CD14-positive monocyte (primary cell): Measurements from ENCODE around the gene ACP7. TPM values are rescaled to one million over a fixed set of nuclear protein-coding genes. Genes with fewer than 3 reads are reported as not detected.

ENCODE experiments used
- DNase-seq, 3 donors: peaks; one replicate each; pipeline ENCODE4 v3.0.0-alpha.2; 2011 to 2022
- H2AFZ ChIP-seq: 2 replicates; pipeline ENCODE4 v1.6.0; 2012; ENCODE audit warnings: mild to moderate bottlenecking, low read depth, low read length, inconsistent platforms; ENCODE audit not compliant: insufficient read depth, poor library complexity, severe bottlenecking
- H3K27ac ChIP-seq, 2 donors: 1 replicate in 1 of 2; 2 replicates in 1 of 2; pipeline ENCODE4 v1.5.1; 2012 to 2013; ENCODE audit warnings: low read length in 2 of 2, control low read depth in 1 of 2, inconsistent platforms in 1 of 2, low read depth in 1 of 2, mild to moderate bottlenecking in 1 of 2
- H3K27me3 ChIP-seq, 2 donors: one replicate each; pipeline versions ENCODE4 v1.6.0 to v1.6.1; 2011 to 2013; ENCODE audit warnings: low read length in 2 of 2; ENCODE audit not compliant: control insufficient read depth in 2 of 2, insufficient read depth in 2 of 2
- H3K36me3 ChIP-seq, 2 donors: replicated peaks in 1 of 2; 1 replicate in 1 of 2; 2 replicates in 1 of 2; pipeline versions ENCODE4 v1.5.1 to v1.6.1; 2012 to 2013; ENCODE audit warnings: low read length in 2 of 2, control low read depth in 1 of 2, inconsistent platforms in 1 of 2, mild to moderate bottlenecking in 1 of 2; ENCODE audit not compliant: insufficient read depth in 2 of 2, control insufficient read depth in 1 of 2
- H3K4me1 ChIP-seq, 2 donors: 1 replicate in 1 of 2; 2 replicates in 1 of 2; pipeline versions ENCODE4 v1.5.1 to v1.6.1; 2012 to 2013; ENCODE audit warnings: low read length in 2 of 2, control low read depth in 1 of 2, inconsistent platforms in 1 of 2, mild to moderate bottlenecking in 1 of 2, moderate library complexity in 1 of 2; ENCODE audit not compliant: insufficient read depth in 2 of 2, control insufficient read depth in 1 of 2
- H3K4me2 ChIP-seq: replicated peaks from 2 replicates; pipeline ENCODE3; 2012; ENCODE audit warnings: low read length, moderate library complexity, mild to moderate bottlenecking; ENCODE audit not compliant: poor library complexity, severe bottlenecking; ENCODE audit errors: extremely low read depth
- H3K4me3 ChIP-seq, 3 experiments: fragments of 200-600 bp in 1 of 3; sonication (generic) in 1 of 3; replicated peaks in 1 of 3; 1 replicate in 2 of 3; 2 replicates in 1 of 3; pipeline ENCODE4 v1.5.1; 2011 to 2013; ENCODE audit warnings: low read length in 3 of 3, mild to moderate bottlenecking in 3 of 3, control low read depth in 2 of 3, low read depth in 2 of 3, inconsistent platforms in 1 of 3, moderate library complexity in 1 of 3
- H3K79me2 ChIP-seq: 2 replicates; pipeline ENCODE4 v1.6.0; 2012; ENCODE audit warnings: mild to moderate bottlenecking, control low read depth, inconsistent platforms, low read length, moderate library complexity; ENCODE audit not compliant: insufficient read depth
- H3K9ac ChIP-seq: 2 replicates; pipeline ENCODE4 v1.6.0; 2017; ENCODE audit warnings: low read length, mild to moderate bottlenecking; ENCODE audit not compliant: insufficient read depth, poor library complexity, severe bottlenecking
- H3K9me3 ChIP-seq, 2 donors: replicated peaks in 1 of 2; 1 replicate in 1 of 2; 2 replicates in 1 of 2; pipeline versions ENCODE4 v1.5.1 to v1.6.1; 2012 to 2013; ENCODE audit warnings: low read length in 2 of 2, control low read depth in 1 of 2; ENCODE audit not compliant: control insufficient read depth in 1 of 2, insufficient read depth in 1 of 2
- H4K20me1 ChIP-seq: 2 replicates; pipeline ENCODE4 v1.6.0; 2012; ENCODE audit warnings: mild to moderate bottlenecking, low read length, control low read depth, moderate library complexity; ENCODE audit not compliant: insufficient read depth
- H3K27ac Mint-ChIP-seq, 7 donors: one replicate each; pipeline ENCODE4 v1.8.0; 2020; ENCODE audit warnings: mild to moderate bottlenecking in 7 of 7, mixed read lengths in 7 of 7, moderate library complexity in 6 of 7, inconsistent platforms in 2 of 7
- H3K27me3 Mint-ChIP-seq, 3 donors: one replicate each; pipeline ENCODE4 v1.8.0; 2021 to 2022; ENCODE audit warnings: low read depth in 3 of 3, mild to moderate bottlenecking in 3 of 3, mixed read lengths in 3 of 3, moderate library complexity in 3 of 3, inconsistent platforms in 1 of 3
- H3K36me3 Mint-ChIP-seq, 2 donors: one replicate each; pipeline ENCODE4 v1.8.0; 2020; ENCODE audit warnings: mixed read lengths in 2 of 2, inconsistent platforms in 1 of 2, mild to moderate bottlenecking in 1 of 2
- H3K4me1 Mint-ChIP-seq: one replicate; pipeline ENCODE4 v1.8.0; 2020; ENCODE audit warnings: mild to moderate bottlenecking, mixed read lengths
- H3K4me3 Mint-ChIP-seq, 2 donors: one replicate each; pipeline ENCODE4 v1.8.0; 2020; ENCODE audit warnings: mild to moderate bottlenecking in 2 of 2, mixed read lengths in 2 of 2, moderate library complexity in 1 of 2
- H3K9me3 Mint-ChIP-seq, 7 donors: one replicate each; pipeline ENCODE4 v1.8.0; 2020 to 2022; ENCODE audit warnings: mixed read lengths in 7 of 7, mild to moderate bottlenecking in 6 of 7, moderate library complexity in 6 of 7, inconsistent platforms in 2 of 7
- CTCF ChIP-seq: fragments of 200-600 bp; IDR thresholded peaks from one replicate; pipeline ENCODE4 v1.8.0; 2022; ENCODE audit warnings: antibody characterized with exemption, mild to moderate bottlenecking
- WGBS: methylation state at CpG from one replicate; pipeline ENCODE4 v1.1.5; 2013; ENCODE audit warnings: missing lambda C conversion rate; ENCODE audit not compliant: insufficient coverage; 5-methylcytosine and 5-hydroxymethylcytosine counted together
- intact Hi-C, 2 donors: fragments of 100-400 bp; cut with micrococcal nuclease; formaldehyde crosslinking; loops; one replicate each; pipeline versions ENCODE4 v1.15.0 to v1.15.1; 2023
- polyA plus RNA-seq, 3 donors: library from polyadenylated mRNA; depleted of rRNA in 1 of 3; unstranded in 2 of 3; stranded (reverse) in 1 of 3; fragments of 300-500 nt in 2 of 3; fragments of >200 nt in 1 of 3; fragmentation: Illumina TruSeq in 2 of 3; gene quantifications; 1 replicate in 2 of 3; 2 replicates in 1 of 3; pipeline ENCODE4 v1.2.3, GENCODE V29; 2012 to 2021

Gene ACP7
- polyA plus RNA-seq, 3 donors, result not detected

- Histone ChIP-seq H3K4me2 (no peak overlapping the region), H3K27me3 (peaks cover 14 to 25% of the 10 kb centered on the region in 2 donors)
- intact Hi-C loops, result no loop called here
These were observed 5.5 kb upstream of the ACP7 start for GRCh38 chr19:39078436-39079200.

GRCh38 chr19:39080431-39080830, 3.7 kb upstream of the ACP7 start:
- no peak overlapping the region for H3K27ac Mint-ChIP-seq
- Histone ChIP-seq H2AFZ (no peak overlapping the region), H3K9ac (no peak overlapping the region), H3K27ac (no peak overlapping the region), H3K79me2 (no peaks in the 10 kb centered on the region), H3K9me3 (peaks cover 0 to 7% of the 10 kb centered on the region in 2 donors), H3K36me3 (no peaks in the 10 kb centered on the region), H3K4me3 (no peak overlapping the region), H3K4me2 (no peak overlapping the region), H3K4me1 (no peaks in the 10 kb centered on the region), H4K20me1 (no peaks in the 10 kb centered on the region), H3K27me3 (peaks cover 27 to 42% of the 10 kb centered on the region in 2 donors)
- no peak for TF ChIP-seq CTCF
- no peak for DNase-seq
- peaks cover 42 to 50% (median 48%) of the 10 kb centered on the region in 3 donors for H3K27me3 Mint-ChIP-seq
- no peaks in the 10 kb centered on the region for H3K36me3 Mint-ChIP-seq
- no peak overlapping the region for H3K4me3 Mint-ChIP-seq
- H3K9me3 Mint-ChIP-seq, result peaks cover 0 to 5% (median 2%) of the 10 kb centered on the region in 7 donors
- no CpG with 5 or more reads among the region's 3 CpGs for WGBS
- intact Hi-C loops, result no loop called here
- H3K4me1 Mint-ChIP-seq, result peaks cover 6% of the 10 kb centered on the region

More at GRCh38 chr19:39078436-39079200, 5.5 kb upstream of the ACP7 start:
- Histone ChIP-seq H3K9ac (no peak overlapping the region), H3K4me3 (no peak overlapping the region), H3K27ac (no peak overlapping the region), H3K36me3 (no peaks in the 10 kb centered on the region), H2AFZ (no peak overlapping the region), H3K4me1 (peaks cover 2 to 3% of the 10 kb centered on the region in 2 donors), H3K79me2 (no peaks in the 10 kb centered on the region), H4K20me1 (no peaks in the 10 kb centered on the region), H3K9me3 (no peaks in the 10 kb centered on the region)
- WGBS, result 93% methylated on average over 5 of the region's 7 CpGs
- Mint-ChIP-seq H3K27ac (peak overlapping the region in 1 of 7 donors; percentile 57), H3K36me3 (no peaks in the 10 kb centered on the region), H3K9me3 (peaks cover 0 to 3% (median under 1%) of the 10 kb centered on the region in 7 donors), H3K4me1 (peaks cover 8% of the 10 kb centered on the region), H3K27me3 (peaks cover 32 to 35% (median 32%) of the 10 kb centered on the region in 3 donors), H3K4me3 (no peak overlapping the region)
- TF ChIP-seq CTCF, result no peak
- DNase-seq, result no peak
